Left ventricle myocardium inferior (tissue), 1 donor: ENCODE results near the gene DOCK3. TPM values are rescaled to one million over a fixed set of nuclear protein-coding genes. Genes with fewer than 3 reads are reported as not detected.

Experiments
- DNase-seq: peaks from one replicate; pipeline ENCODE4 v3.0.0-alpha.2; 2020
- H3K27ac ChIP-seq: fragments of 200-600 bp; replicated peaks from 2 replicates; pipeline ENCODE4 v1.8.0; 2021
- H3K27me3 ChIP-seq: fragments of 200-600 bp; 2 replicates; pipeline ENCODE4 v1.8.0; 2021; ENCODE audit warnings: low read depth
- H3K36me3 ChIP-seq: fragments of 200-600 bp; 2 replicates; pipeline ENCODE4 v1.8.0; 2021
- H3K4me1 ChIP-seq: fragments of 200-600 bp; 2 replicates; pipeline ENCODE4 v1.8.0; 2021
- H3K4me3 ChIP-seq: fragments of 200-600 bp; 2 replicates; pipeline ENCODE4 v1.8.0; 2021; ENCODE audit warnings: mild to moderate bottlenecking, moderate library complexity
- H3K9me3 ChIP-seq: fragments of 200-600 bp; replicated peaks from 2 replicates; pipeline ENCODE4 v1.8.0; 2021
- intact Hi-C: fragments of 100-400 bp; cut with micrococcal nuclease; formaldehyde crosslinking; loops from one replicate; pipeline ENCODE4 v1.11.0; 2022
- total RNA-seq: library from RNA; stranded (reverse); fragmentation: NEBNext Ultra II Directional; extraction: Animal tissue kit (Norgen Biotek cat#: 25700); gene quantifications from one replicate; pipeline ENCODE4 v1.2.1, GENCODE V29; 2021
- TF ChIP-seq, protein P1 (sequence below): fragments of 200-600 bp; IDR thresholded peaks from 2 replicates; pipeline ENCODE4 v1.8.0; 2021; ENCODE audit warnings: antibody characterized with exemption, mild to moderate bottlenecking, borderline replicate concordance
- donor health status: DM: no; HTN: yes; CAD: no; lungs with severe emphysema.

Gene DOCK3
- total RNA-seq, 1 donor from 2014 or later = 3.9 TPM

DNA sequence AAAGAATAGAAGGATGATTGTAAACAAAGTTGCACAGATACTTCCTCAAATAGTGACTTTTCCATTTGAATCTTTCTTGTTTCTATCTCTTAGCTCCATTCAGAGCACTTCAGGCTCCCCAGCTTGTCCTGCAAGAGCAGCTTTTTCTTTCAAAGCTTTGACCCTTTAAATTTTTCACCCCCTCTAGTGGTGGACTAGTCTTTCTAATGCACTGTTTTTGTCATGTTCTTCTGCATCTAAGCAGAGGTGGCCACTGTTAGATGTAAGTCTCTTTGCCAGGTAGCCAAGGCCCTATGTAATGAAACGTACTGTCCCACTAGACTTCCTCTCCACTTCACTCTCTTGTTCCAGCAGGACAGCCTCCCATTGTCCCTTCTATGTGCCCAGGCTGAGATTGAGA lies 636.3 kb downstream of the DOCK3 start:
- H3K27ac ChIP-seq = no peak overlapping the region
- intact Hi-C loops = no loop called here
- no peak for DNase-seq
- peaks cover 10% of the 10 kb centered on the region for H3K9me3 ChIP-seq
- H3K27me3 ChIP-seq = no peaks in the 10 kb centered on the region
- H3K36me3 ChIP-seq = peaks cover 4% of the 10 kb centered on the region
- no peaks in the 10 kb centered on the region for H3K4me1 ChIP-seq
- no peak overlapping the region for H3K4me3 ChIP-seq
- TF ChIP-seq, protein P1, sequence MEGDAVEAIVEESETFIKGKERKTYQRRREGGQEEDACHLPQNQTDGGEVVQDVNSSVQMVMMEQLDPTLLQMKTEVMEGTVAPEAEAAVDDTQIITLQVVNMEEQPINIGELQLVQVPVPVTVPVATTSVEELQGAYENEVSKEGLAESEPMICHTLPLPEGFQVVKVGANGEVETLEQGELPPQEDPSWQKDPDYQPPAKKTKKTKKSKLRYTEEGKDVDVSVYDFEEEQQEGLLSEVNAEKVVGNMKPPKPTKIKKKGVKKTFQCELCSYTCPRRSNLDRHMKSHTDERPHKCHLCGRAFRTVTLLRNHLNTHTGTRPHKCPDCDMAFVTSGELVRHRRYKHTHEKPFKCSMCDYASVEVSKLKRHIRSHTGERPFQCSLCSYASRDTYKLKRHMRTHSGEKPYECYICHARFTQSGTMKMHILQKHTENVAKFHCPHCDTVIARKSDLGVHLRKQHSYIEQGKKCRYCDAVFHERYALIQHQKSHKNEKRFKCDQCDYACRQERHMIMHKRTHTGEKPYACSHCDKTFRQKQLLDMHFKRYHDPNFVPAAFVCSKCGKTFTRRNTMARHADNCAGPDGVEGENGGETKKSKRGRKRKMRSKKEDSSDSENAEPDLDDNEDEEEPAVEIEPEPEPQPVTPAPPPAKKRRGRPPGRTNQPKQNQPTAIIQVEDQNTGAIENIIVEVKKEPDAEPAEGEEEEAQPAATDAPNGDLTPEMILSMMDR = peak; percentile 37

DNA sequence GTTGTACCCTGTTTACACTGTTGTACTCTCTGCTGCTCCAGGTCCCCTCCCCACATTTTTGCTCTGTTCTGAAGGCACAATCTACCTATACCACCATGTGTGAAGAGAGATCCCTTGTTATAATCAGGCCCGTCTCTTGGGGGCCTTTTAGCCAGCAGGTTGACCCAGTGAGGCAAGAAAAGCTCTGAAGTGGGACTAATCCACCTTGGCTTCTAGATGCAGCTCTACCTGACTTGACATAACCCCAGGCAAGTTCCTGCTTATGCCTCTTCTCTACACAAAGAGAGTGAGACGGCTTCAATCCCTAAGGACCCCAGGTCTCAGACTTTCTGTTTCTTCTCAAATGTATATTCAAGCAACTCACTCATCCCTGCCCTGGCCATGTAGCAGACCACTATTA lies 653.5 kb downstream of the DOCK3 start:
- Histone ChIP-seq H3K27me3 (no peaks in the 10 kb centered on the region), H3K4me3 (no peak overlapping the region), H3K27ac (no peak overlapping the region), H3K36me3 (no peaks in the 10 kb centered on the region), H3K4me1 (no peaks in the 10 kb centered on the region), H3K9me3 (peaks cover 9% of the 10 kb centered on the region)
- TF ChIP-seq, protein P1 = no peak
- intact Hi-C loops = no loop called here
- DNase-seq = no peak

DNA sequence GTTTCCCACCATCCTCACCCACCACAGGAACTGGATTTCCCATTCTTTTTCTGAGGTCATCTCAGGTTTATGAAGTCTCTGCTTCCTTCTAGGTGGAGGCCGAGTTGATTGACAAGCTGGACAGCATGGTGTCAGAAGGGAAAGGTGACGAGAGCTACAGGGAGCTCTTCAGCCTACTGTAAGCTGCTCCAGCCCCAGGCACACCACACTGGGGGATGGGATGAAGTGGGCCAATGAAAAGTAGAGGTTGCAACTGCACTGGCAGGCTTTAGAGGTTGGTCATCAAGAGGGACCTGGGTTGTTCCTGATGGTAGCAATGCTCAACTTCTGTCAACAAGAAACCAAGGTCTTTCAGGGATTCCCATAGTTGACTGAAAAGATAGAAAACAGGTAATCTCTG lies 655.3 kb downstream of the DOCK3 start:
- Histone ChIP-seq H3K4me3 (no peak overlapping the region), H3K4me1 (no peaks in the 10 kb centered on the region), H3K27me3 (no peaks in the 10 kb centered on the region), H3K9me3 (no peaks in the 10 kb centered on the region), H3K36me3 (no peaks in the 10 kb centered on the region), H3K27ac (no peak overlapping the region)
- intact Hi-C loops = no loop called here
- DNase-seq = no peak
- TF ChIP-seq, protein P1 = no peak

DNA sequence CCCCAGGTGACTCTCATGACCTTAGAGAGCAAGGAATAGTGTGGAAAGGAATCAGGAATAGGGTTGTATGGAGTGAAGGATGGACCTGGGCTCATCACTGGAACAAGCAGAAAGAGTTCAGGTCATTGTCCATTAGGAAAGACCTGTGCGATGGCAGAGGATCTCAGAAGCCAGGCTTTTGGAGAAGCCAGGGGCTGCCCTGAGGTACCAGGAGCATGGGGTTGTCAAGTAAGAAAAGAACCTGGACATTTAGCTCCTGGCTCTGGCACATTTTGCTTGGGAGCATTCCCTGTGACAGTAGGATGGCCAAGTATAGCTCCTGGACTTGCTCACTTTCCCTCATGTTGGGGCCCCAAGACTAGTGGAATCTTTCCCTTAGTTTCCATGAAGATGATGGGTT lies 657.4 kb downstream of the DOCK3 start:
- TF ChIP-seq, protein P1 = no peak
- Histone ChIP-seq H3K9me3 (no peaks in the 10 kb centered on the region), H3K4me1 (no peaks in the 10 kb centered on the region), H3K27ac (no peak overlapping the region), H3K27me3 (no peaks in the 10 kb centered on the region), H3K4me3 (no peak overlapping the region), H3K36me3 (no peaks in the 10 kb centered on the region)
- DNase-seq = no peak
- intact Hi-C loops = no loop called here

DNA sequence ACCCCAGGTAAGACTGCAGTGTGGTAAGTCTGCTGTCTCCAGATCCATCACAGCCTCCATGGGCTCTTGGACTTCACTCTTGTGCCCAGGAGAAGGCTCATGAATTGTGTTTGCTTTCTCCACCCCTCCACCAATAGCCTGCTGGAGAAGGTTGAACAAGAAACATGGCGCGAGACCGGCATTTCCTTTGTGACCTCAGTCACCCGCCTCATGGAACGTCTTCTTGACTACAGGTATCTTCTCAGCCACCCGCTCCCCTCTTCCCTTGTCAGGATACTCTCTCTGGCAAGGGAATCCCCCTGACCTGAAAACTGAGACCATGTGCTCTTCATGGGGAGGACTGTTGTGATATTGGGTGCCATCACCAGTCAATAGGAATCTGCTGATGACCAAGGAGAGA lies 658.3 kb downstream of the DOCK3 start:
- Histone ChIP-seq H3K4me3 (no peak overlapping the region), H3K36me3 (no peaks in the 10 kb centered on the region), H3K9me3 (no peaks in the 10 kb centered on the region), H3K27ac (no peak overlapping the region), H3K27me3 (no peaks in the 10 kb centered on the region), H3K4me1 (no peaks in the 10 kb centered on the region)
- no peak for DNase-seq
- TF ChIP-seq, protein P1 = no peak
- intact Hi-C loops = no loop called here

DNA sequence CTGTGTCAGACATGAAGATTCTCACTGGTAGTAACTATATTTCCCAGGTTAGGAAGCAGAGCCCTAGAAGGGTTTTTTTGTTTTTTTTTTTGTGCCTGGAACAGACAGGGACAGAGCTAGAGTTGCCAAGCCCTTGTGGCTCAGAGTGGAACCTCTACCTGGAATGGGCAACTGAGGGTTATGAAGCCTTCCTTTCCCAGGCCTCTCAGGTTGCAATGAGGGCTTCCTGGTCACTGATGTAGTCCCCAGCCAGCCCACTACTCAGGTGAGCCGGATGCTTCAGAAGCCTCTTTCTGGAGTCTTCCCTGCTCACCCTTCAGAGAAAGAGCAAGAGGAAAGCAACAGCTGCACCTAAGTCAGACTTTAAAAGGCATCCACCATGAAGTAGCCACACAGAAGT lies 661.5 kb downstream of the DOCK3 start:
- H3K27me3 ChIP-seq = no peaks in the 10 kb centered on the region
- TF ChIP-seq, protein P1 = no peak
- no peak overlapping the region for H3K27ac ChIP-seq
- intact Hi-C loops = no loop called here
- no peak for DNase-seq
- H3K4me1 ChIP-seq = peaks cover 22% of the 10 kb centered on the region
- H3K9me3 ChIP-seq = no peaks in the 10 kb centered on the region
- H3K36me3 ChIP-seq = peaks cover 6% of the 10 kb centered on the region
- no peak overlapping the region for H3K4me3 ChIP-seq
